GM19468 (cell line): ENCODE measurements around the gene TOP1.

ENCODE experiments used
- ATAC-seq: cut with Tn5 transposase; IDR thresholded peaks from one replicate; pipeline ENCODE4 v1.9.1; 2021; ENCODE audit warnings: mild to moderate bottlenecking, moderate library complexity, moderate number of reproducible peaks; ENCODE audit not compliant: unreplicated experiment; ENCODE audit errors: extremely low read depth

Gene TOP1

DNA sequence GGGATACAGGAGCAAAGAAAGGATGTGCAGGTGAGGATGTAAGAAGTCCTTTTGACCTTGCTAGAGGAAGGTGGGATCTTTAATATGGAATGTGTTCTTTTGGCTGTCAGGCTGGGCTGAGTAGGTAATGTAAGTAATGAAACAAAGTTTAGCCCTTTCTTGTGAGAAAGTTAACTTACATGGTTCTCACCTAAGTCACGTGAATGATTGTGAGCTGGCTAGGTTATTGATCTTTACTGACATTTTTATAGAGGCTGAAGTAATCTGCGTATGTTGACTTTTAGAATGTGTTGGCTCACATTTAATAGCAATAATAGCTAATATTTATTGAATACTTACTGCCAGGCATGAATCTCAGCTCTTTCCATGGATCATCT is 2.6 kb downstream of the TOP1 start:
- ATAC-seq: no peak

DNA sequence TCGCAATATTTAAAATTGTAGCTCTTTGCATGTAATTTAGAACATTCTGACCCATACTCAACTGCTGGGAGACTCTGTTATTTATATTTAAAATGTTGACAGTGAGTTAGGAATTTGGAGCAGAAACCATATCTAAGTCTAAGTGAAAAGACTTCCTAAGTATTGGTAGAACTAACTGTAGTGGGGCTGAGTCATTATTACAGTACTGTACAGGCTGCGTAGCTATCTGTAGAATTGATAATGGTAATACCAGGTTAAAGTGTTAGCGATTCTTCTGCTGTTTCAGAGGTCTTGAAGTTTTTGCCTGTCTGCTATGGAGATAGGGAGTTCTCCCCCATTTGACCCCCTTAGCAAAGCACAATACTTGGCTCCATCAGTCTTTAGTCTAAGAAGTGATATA is 3.6 kb downstream of the TOP1 start:
- no peak for ATAC-seq

- no peak for ATAC-seq
Measured at GRCh38 chr20:41034239-41034638, 5.6 kb downstream of the TOP1 start.

GRCh38 chr20:41035207-41035606 is 6.6 kb downstream of the TOP1 start:
- ATAC-seq: no peak

- no peak for ATAC-seq
Measured at GRCh38 chr20:41037179-41037578, 8.6 kb downstream of the TOP1 start.

GRCh38 chr20:41038149-41038877 is 9.7 kb downstream of the TOP1 start:
- no peak for ATAC-seq

GRCh38 chr20:41038878-41039404 is 10.3 kb downstream of the TOP1 start:
- ATAC-seq: no peak

- no peak for ATAC-seq
Measured at GRCh38 chr20:41040855-41041254, 12.2 kb downstream of the TOP1 start.

- ATAC-seq: no peak
Measured at GRCh38 chr20:41041693-41042092, 13.1 kb downstream of the TOP1 start.

DNA sequence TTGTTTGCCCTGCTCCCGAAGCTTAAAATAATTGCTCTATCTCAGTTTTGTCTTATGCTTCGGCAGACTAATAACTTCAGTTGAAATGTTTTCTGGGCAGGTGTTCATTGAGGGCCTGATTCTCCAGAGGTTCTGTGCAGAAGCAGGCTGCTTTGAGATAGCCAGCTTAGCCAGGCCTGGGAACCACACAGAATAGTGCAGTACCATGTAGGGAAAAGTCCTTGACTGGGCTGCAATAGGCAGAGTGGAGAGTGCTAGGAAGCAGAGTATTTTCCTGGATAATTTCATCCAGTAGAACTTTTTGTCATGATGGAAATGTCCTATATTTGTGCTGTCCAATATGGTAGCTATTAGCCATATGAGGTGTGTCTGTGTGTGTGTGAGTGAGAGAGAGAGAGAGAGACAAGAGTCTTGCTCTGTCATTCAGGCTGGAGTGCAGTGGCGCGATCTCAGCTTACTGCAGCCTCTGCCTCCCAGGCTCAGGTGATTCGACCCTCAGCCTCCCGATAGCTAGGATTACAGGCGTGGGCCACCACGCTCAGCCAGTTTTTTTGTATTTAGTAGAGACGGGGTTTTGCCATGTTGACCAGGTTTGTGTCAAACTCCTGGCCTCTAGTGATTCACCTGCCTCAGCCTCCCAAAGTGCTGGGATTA is 15.9 kb downstream of the TOP1 start:
- no peak for ATAC-seq

DNA sequence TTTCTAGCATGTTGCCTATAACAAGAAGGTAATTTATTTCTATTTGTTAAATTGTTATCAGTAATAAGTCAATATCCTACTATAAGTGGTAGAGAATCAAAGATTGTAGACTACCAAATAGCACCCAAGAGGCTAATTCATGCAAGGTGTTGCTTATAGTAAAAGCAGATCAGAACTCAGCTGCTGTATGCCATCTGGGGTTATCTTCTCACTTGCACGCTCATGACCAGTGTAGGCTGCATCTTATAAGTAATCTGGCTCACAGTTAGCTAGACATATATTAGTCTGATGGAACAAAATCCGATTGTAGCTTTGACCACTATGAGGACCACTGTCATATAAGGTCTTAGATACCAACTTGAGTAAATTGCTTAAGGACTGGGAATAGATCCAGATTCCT is 17.0 kb downstream of the TOP1 start:
- ATAC-seq: no peak

GRCh38 chr20:41046716-41047115 is 18.1 kb downstream of the TOP1 start:
- ATAC-seq: no peak

DNA sequence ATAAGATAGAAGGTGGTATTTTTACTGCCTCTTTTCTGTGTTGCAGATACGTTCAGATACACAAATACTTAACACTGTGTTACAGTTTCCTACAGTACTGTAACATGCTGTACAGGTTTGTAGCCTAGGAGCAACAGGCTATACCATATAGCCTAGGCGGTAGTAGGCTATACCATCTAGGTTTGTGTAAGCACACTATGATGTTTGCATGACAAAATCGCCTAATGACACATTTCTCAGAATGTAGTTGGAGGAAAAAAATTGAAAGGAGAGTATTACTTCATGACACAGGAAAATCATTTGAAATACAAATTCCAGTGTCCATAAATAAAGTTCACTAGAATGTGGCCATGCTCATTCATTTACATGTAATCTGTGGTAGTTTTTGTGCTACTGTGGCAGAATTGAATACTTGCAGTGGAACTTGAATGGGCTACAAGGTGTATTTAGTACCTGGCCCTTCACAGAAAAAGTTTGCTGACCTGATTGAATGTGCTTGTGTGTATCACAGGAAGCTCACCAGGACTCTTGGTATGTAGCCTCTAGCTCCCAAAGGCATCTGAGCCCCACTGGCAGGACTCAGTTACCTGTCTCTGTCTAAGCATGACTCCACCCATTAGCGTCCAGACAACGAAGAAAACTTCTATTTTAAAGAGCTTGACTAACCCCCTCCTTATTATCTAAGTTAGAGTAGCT is 18.8 kb downstream of the TOP1 start:
- no peak for ATAC-seq

DNA sequence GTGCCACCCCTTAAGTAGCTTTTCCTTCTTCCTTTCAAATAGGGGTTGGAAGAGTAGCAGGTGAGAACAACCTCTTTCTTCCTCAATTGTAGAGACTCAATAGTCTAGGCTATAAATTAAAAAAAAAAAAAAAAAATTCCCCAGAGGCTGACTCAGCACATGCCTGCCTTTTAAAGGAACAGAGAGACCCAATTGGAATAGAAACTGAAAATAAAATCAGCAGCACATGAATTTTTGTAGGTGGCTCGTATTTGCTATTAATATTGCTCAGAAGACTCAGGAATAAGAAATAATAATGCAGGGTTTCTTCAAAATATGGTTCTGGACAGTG is 19.3 kb downstream of the TOP1 start:
- ATAC-seq: no peak

DNA sequence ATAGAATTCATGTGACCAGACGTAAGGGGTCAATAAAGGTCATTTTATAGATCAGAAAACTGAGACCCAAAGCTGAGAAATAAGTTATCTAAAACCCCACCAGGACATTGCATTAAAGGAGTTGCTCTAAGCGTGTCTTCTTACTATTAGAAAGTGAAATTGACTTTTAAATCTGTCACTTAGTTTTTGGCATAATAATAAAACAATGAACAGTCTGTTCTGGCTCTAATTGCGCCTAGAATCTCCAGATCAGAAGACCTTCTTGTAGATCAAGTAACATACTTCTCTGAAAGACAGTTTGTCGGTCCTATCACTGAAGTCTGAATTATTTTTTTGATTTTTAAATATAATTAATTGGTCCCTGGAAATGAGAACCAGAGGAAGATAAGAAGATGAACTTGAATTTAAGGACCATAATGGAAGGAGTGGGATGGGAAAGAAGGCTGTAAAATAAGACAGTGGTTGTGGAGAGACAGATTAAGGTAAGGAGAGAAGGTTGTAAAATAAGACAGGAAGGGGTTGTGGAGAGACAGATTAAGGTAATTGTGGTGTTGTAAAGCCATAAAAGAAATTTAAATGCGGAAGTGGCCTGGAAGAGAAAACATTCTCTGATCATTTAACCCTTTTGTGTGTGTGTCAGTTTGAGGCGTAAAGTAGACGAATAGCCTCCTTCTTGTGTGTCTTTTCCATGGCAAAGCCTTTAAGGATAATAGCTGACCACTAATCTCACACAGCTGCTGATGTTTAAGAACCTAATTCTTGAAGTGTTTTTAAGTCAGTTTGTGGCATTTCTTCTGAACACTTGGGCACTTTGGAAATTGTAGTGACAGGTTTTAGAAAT is 20.1 kb downstream of the TOP1 start:
- ATAC-seq: no peak

DNA sequence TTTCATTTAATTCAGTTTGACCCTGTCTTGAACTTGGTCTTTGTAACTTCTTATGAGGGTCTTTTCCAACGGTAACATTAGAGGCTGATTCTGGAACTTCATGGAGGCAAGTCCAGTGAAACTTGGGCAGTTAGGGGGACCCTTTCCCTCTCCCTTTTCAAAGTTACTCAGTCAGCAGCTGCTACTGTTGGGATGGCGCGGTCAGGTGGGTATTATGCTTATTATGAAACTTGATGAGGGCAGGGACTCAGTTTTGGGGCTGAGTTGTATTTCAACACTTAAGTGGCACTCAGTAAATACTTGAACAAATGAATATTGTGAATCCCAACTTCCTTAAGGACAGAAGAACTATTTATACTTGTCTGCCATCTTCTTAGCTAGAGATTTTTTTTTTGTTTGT is 20.8 kb downstream of the TOP1 start:
- no peak for ATAC-seq

- no peak for ATAC-seq
Measured at GRCh38 chr20:41050361-41051008, 21.9 kb downstream of the TOP1 start.

- ATAC-seq: no peak
Measured at GRCh38 chr20:41051009-41051825, 22.6 kb downstream of the TOP1 start.

DNA sequence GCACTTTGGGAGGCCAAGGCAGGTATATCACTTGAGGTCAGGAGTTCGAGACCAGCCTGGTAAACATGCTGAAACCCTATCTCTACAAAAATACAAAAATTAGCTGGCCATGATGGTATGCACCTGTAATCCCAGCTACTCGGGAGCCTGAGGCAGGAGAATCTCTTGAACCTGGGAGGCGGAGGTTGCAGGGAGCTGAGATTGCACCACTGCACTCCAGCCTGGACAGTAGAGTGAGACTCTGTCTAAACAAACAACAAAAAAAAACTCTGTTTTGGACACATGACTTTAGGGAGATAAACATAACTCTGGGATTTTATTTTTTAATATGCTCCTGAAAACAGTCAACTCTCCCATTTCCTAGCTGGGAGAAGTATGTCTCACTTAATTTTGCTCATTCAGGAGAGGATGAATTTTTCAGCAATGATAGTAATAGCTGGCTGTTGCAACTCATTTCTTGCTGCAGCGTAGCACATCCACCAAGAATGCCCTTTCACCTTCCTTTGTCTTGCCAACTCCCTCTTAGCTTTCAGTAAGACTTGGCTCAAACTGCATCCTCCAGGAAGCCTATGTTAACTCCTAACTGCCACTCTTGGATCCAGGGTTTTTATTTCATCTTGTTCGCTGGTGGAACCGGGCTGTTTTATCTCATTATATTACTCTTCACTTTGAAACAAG is 24.3 kb downstream of the TOP1 start:
- no peak for ATAC-seq
